Dendritic cell treated with granulocyte-macrophage colony-stimulating factor and Interleukin-4, amounts not matched to agents 40 ng/mL and 50 ng/mL, for 4 days (primary cell): Measurements from ENCODE around the gene COMT.

Experiments
- H3K27ac Mint-ChIP-seq: one replicate; pipeline ENCODE4 v1.8.0; 2022; ENCODE audit warnings: mild to moderate bottlenecking, mixed read lengths
- H3K27me3 Mint-ChIP-seq: one replicate; pipeline ENCODE4 v1.8.0; 2022; ENCODE audit warnings: mild to moderate bottlenecking, mixed read lengths
- H3K36me3 Mint-ChIP-seq: one replicate; pipeline ENCODE4 v1.8.0; 2022; ENCODE audit warnings: low read depth, mixed read lengths
- H3K4me1 Mint-ChIP-seq: one replicate; pipeline ENCODE4 v1.8.0; 2022; ENCODE audit warnings: low read depth, mixed read lengths
- H3K4me3 Mint-ChIP-seq: one replicate; pipeline ENCODE4 v1.8.0; 2022; ENCODE audit warnings: mild to moderate bottlenecking, moderate library complexity, mixed read lengths
- H3K9me3 Mint-ChIP-seq: one replicate; pipeline ENCODE4 v1.8.0; 2022; ENCODE audit warnings: mixed read lengths
- intact Hi-C: fragments of 100-400 bp; cut with micrococcal nuclease; formaldehyde crosslinking; loops from one replicate; pipeline ENCODE4 v1.15.0; 2022

The COMT gene

DNA sequence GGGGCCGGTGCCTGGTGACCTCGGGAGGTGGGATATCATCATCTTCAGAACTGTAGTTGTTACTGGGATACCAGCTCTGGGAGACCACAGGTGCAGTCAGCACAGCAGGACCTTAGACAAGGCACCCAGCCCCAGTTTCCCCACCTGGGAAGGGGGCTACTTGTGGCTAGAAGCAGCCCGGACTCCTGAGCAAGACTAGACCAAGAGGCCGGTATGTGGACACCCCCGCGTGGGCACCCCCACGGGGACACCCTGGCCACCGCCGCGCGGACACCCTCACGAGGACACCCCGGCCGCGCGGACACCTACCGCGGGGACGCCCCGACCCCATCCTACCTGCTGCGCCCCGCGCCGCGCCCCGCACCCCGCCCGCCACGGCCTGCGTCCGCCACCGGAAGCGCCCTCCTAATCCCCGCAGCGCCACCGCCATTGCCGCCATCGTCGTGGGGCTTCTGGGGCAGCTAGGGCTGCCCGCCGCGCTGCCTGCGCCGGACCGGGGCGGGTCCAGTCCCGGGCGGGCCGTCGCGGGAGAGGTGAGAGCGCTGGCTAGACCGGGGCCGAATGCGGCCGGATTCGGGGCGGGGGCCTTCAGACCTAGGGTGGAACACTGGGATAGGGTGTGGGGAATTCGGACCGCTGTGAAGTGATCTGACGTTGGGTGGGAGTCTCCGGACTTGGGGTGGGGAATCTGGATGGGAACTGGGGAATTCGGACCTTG lies at the start of gene COMT, which contains the start of gene TXNRD2:
Gene COMT (plus strand): TSS at position 408 of the 718 bp plus-strand sequence. CDS start 20,755 bp downstream, outside the sequence.
Gene TXNRD2 (minus strand): TSS at position 454 of the 718 bp plus-strand sequence. CDS start 15 bp downstream, at position 439.
- Mint-ChIP-seq H3K9me3 (peaks cover 5% of the 10 kb centered on the region), H3K27ac (peak within 1 kb of the TSS; percentile 99), H3K36me3 (peaks cover 27% of the 10 kb centered on the region), H3K4me3 (peak within 1 kb of the TSS; percentile 91), H3K4me1 (peaks cover 72% of the 10 kb centered on the region), H3K27me3 (no peaks in the 10 kb centered on the region)
- intact Hi-C loops, result no loop called here

DNA sequence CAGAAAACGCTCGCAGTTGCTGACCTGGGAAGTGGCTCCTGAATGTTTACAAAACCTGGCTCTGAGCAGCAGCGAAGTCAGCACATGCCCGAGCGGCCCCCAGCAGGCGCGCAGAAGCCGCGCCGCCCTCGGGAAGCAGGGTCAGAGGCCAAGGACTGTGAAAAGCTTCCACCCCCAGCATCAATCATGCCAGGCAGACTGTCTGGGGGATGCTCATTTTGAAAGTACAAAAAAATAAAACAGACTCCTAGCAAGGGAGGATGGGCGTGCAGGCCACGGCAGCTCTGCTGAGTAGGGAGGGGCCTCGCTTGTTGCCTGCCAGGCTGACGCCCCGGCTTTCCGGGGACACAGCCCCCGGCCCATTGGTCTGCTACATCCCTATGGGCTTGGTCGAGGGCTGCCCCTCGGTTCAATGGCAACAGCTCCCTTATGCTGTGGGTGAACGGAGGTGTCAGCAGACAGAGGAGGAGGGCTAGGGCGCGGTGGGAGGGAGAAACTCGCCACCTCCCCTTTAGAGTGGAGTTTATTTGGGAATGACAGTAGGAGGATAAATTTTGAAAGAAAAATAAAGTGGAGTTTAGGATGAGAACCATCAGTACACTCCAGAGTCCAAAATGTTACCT lies 49.2 kb upstream of the COMT start:
- no peaks in the 10 kb centered on the region for H3K9me3 Mint-ChIP-seq
- peaks cover 87% of the 10 kb centered on the region for H3K36me3 Mint-ChIP-seq
- peaks cover 31% of the 10 kb centered on the region for H3K4me1 Mint-ChIP-seq
- no peak overlapping the region for H3K27ac Mint-ChIP-seq
- H3K4me3 Mint-ChIP-seq, result no peak overlapping the region
- intact Hi-C loops, result no loop called here
- H3K27me3 Mint-ChIP-seq, result peaks cover 9% of the 10 kb centered on the region

DNA sequence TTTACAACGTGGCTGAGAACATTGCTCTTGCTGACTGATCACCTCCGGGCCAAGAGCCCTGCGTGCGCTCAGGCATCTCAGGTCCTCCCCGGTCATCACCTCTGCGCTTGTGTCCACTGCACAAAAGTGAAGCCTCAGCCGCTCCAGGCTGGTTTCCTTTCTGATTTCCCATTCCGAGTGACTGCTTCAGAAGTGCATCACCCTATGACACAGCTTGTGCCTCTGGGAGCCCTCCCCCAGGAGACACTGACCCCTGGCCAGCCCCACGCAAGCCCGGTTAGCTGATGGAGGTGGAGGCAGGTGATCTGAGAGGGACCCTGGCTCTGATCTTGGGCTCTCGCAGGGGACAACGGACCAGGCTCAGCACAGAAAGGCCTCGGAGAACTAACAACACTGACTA lies 48.6 kb upstream of the COMT start:
- H3K36me3 Mint-ChIP-seq, result peaks cover 92% of the 10 kb centered on the region
- intact Hi-C loops, result no loop called here
- H3K4me1 Mint-ChIP-seq, result peaks cover 25% of the 10 kb centered on the region
- no peak overlapping the region for H3K27ac Mint-ChIP-seq
- no peaks in the 10 kb centered on the region for H3K9me3 Mint-ChIP-seq
- peaks cover 9% of the 10 kb centered on the region for H3K27me3 Mint-ChIP-seq
- H3K4me3 Mint-ChIP-seq, result no peak overlapping the region

DNA sequence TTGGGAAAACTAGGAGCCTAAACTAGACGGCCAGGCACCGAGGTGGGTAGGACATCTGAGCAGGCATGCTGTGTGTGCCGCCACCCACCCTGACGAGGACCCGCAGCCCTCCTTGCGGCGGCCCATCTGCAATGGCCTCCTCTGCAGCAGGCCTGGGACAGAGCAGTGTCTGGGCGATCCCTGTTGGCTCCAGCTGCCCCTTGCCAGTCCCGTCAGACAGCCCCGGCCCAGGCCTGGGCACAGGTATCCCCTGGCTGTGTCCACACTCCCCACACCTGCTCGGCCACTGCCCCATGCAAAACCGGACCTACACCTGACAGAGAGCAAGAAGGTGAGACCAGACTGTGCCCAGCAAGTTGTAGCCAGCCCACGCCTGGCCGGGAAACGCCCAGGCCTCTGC lies 48.2 kb upstream of the COMT start:
- peaks cover 9% of the 10 kb centered on the region for H3K27me3 Mint-ChIP-seq
- H3K4me3 Mint-ChIP-seq, result no peak overlapping the region
- peaks cover 21% of the 10 kb centered on the region for H3K4me1 Mint-ChIP-seq
- no peaks in the 10 kb centered on the region for H3K9me3 Mint-ChIP-seq
- H3K36me3 Mint-ChIP-seq, result peaks cover 93% of the 10 kb centered on the region
- intact Hi-C loops, result no loop called here
- no peak overlapping the region for H3K27ac Mint-ChIP-seq

DNA sequence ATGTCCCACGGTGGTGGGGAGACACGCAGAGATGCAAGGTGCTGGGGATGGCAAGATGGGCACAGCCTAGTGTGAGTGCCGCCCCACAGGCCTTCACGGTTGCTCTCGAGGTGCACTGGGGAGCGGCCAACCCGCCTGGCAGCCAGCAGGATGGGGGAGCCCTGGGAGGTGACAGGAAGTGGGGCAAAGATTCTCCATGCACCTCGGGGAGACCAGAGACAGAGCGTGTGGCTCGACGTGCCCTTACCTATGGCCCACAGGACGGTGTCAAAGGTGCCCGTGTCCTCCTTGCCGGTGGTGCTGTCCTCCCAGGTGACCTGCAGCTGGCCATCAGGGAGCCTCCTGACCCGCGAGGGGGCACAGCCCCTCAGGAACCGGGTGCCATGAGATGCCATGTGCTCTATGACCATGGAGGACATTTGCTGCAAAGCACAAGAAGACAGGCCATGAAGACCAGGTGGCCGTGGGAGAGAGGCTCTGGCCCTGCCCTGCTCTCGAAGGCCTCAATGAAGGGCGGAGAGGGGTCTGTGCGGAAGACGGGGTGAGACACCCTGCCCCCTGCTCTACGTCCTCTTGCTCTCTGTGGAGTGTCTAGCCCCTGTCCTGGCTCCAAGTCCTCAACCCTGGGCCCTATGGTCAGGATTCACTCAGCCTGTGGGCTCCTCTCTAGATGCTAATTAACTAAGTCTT lies 46.3 kb upstream of the COMT start:
- no peak overlapping the region for H3K4me3 Mint-ChIP-seq
- intact Hi-C loops, result no loop called here
- H3K27ac Mint-ChIP-seq, result no peak overlapping the region
- no peaks in the 10 kb centered on the region for H3K9me3 Mint-ChIP-seq
- H3K36me3 Mint-ChIP-seq, result peaks cover 90% of the 10 kb centered on the region
- H3K27me3 Mint-ChIP-seq, result peaks cover 9% of the 10 kb centered on the region
- peaks cover 19% of the 10 kb centered on the region for H3K4me1 Mint-ChIP-seq

DNA sequence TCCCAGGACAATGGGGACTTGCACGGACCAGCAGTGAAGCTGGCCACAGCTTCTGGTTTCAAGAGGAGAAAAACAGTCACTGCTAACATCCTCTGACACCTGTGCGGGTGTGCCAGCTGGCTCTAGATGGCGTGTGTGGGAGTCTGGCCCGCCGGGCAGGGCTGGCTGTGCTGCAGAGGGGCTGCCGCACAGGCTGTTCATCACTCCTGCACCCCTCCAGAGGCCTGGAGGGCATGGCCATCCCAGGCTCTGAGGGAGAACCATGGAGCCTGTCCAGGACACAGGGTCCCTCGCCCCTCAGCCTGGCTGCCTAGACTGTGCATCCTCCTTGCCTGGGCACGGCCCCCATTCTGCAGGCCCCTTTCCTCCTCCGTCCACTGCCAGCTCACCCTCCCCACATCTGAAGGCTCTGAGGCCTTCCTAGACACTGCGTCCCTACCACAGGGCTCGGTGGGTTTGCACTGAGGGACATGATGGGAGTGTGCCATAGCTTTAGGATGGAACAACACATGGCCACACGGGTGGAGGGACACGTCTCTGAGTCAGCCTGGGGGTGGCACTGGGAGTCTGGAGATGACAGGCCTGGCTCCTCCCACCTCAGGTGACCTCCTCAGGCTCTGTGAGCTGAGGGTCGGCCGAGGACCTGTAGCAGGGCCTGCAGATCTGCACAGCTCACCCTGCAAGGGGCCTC lies 44.8 kb upstream of the COMT start:
- no peaks in the 10 kb centered on the region for H3K9me3 Mint-ChIP-seq
- intact Hi-C loops, result no loop called here
- H3K27me3 Mint-ChIP-seq, result peaks cover 7% of the 10 kb centered on the region
- no peak overlapping the region for H3K27ac Mint-ChIP-seq
- H3K4me1 Mint-ChIP-seq, result peaks cover 9% of the 10 kb centered on the region
- no peak overlapping the region for H3K4me3 Mint-ChIP-seq
- H3K36me3 Mint-ChIP-seq, result peaks cover 86% of the 10 kb centered on the region

DNA sequence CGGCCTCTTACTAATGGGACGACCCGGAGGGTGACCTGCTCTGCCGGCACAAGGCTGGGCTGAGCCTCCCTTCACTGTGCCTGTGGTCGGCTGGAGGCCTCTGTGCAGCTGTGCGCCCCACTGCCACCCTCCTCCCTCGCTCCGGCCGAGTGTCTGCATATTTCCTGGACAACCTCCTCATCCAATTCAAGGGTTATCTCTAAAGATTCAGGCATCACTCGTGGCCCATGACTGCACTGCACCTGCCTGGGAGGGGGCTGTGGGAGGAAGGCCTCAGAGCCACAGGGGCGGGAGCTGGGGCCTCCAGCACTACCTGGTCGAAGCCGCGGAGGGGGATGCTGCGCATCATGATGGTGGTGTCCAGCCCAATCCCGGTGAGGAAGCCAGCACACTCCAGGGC lies 43.8 kb upstream of the COMT start:
- Mint-ChIP-seq H3K27ac (no peak overlapping the region), H3K27me3 (no peaks in the 10 kb centered on the region), H3K9me3 (no peaks in the 10 kb centered on the region), H3K4me3 (no peak overlapping the region), H3K4me1 (peaks cover under 1% of the 10 kb centered on the region), H3K36me3 (peaks cover 86% of the 10 kb centered on the region)
- intact Hi-C loops, result no loop called here

DNA sequence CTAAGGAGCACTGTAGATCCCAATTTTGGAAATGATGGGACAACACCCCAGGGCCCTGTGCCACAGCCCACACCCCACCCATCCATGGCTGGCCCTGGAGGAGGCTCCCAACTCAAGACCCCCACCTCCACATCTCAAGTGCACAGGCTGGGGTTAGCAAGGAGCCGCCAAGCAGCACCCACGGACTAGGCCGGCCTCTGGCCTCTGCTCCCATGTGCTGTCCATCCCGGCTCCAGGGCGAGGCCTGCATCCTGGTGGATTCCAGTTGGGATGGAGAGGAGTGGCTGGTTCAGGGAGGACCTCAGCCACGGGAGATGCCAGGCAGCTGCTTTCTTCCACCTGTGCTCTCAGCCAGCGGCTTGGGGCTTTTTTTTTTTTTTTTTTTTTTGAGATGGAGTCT lies 43.4 kb upstream of the COMT start:
- intact Hi-C loops, result no loop called here
- peaks cover 86% of the 10 kb centered on the region for H3K36me3 Mint-ChIP-seq
- H3K27me3 Mint-ChIP-seq, result no peaks in the 10 kb centered on the region
- no peaks in the 10 kb centered on the region for H3K9me3 Mint-ChIP-seq
- no peak overlapping the region for H3K4me3 Mint-ChIP-seq
- no peak overlapping the region for H3K27ac Mint-ChIP-seq
- H3K4me1 Mint-ChIP-seq, result no peaks in the 10 kb centered on the region

DNA sequence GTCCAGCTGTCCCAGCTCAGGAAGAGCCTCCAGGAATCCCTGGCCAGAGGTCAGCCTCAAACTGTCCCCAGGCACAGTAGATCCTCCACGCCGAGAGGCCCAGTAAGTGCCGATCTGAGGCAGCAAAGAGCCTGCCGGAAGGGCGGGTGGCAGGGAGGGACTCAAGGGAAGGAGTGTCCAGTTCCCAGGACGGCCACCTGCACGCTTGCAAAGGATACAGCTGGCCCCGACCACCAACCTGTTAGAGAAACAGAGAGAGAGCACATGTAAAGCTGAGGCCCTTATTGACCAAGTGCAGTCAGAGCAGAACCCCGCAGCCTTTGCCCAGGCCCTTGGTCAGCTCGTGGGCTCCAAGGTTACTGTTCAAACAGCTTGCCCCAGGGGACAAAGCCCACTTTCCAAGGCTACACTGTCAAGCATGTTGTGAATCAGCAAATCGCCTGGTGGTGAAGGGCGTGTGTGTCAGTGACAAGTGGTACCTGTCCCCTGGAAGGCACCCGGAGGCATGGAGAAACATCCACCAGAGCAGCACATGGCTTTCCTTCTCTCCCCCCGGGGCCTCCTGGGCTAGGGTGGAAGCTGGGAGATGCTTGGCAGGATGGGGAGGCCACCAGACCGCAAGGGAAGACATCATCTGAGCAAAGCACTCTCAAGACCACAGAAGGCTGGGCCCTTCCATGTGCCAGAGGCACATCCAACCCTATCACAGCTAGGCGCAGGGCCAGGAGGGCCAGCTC lies 42.6 kb upstream of the COMT start:
- H3K27me3 Mint-ChIP-seq, result no peaks in the 10 kb centered on the region
- H3K4me3 Mint-ChIP-seq, result no peak overlapping the region
- no peaks in the 10 kb centered on the region for H3K9me3 Mint-ChIP-seq
- peaks cover 86% of the 10 kb centered on the region for H3K36me3 Mint-ChIP-seq
- no peak overlapping the region for H3K27ac Mint-ChIP-seq
- intact Hi-C loops, result no loop called here
- no peaks in the 10 kb centered on the region for H3K4me1 Mint-ChIP-seq

DNA sequence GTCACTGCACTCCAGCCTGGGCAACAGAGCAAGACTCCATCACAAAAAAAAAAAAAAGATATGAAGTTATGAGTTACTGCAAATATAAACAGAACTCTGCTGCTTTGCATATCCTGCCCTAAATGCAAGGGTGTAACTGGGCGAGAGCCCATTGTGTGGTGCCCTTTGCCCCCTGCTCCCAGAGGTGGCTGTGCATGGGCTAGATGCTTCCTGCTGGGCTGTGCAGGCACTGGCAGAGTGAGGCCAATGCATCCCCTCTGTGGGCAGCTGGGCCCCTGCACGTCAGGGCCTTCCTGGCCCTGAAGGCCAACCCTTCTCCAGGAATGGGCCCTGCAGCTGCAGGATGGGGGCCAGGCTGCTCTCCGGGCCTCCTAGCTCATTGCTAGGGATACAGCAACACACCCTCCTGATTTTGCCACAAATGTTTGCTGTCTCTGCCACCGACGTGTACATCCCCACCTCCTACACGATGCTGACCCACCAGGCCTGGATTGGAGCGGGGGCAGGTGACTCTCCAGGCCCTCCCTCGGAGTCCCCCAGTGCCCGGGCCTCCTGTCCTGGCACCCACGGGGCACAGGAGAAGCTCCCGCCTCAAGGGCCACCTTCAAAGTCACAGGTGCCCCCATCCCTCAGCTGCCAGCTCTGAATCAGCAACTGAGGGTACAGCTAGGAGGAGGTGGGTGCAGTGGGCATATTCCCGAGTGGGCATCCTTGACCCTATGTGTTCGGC lies 40.7 kb upstream of the COMT start:
- no peak overlapping the region for H3K27ac Mint-ChIP-seq
- no peaks in the 10 kb centered on the region for H3K4me1 Mint-ChIP-seq
- H3K4me3 Mint-ChIP-seq, result no peak overlapping the region
- intact Hi-C loops, result no loop called here
- H3K36me3 Mint-ChIP-seq, result peaks cover 83% of the 10 kb centered on the region
- no peaks in the 10 kb centered on the region for H3K27me3 Mint-ChIP-seq
- no peaks in the 10 kb centered on the region for H3K9me3 Mint-ChIP-seq

DNA sequence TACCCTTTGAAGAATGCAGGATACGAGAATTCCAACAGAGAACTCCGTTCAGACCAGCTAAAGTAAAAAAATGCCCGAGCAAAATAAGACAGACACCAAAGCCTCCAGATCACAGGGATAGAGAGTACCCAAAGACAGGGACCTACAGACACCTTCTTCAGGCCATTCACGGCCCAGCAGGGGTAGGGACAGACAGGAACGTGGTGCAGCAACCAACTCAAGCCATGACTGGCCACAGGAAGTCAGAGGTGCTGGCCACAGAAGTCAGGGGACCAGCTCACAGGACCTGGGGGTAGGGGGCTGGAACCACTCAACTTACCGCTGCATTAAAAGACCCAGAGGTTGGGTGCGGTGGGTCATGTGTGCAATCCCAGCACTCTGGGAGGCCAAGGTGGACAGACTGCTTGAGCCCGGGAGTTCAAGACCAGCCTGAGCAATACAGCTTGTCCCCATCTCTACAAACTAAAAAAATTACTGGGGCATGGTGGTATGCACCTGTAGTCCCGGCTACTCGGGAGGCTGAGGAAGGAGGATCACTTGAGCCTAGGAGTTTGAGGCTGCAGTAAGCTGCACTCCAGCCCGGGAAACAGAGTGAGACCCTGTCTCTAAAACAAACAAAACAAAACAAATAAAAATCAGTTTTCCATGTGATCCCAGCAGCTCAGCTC lies 39.9 kb upstream of the COMT start:
- Mint-ChIP-seq H3K4me3 (no peak overlapping the region), H3K9me3 (no peaks in the 10 kb centered on the region), H3K36me3 (peaks cover 83% of the 10 kb centered on the region), H3K4me1 (no peaks in the 10 kb centered on the region), H3K27ac (no peak overlapping the region), H3K27me3 (no peaks in the 10 kb centered on the region)
- intact Hi-C loops, result no loop called here

DNA sequence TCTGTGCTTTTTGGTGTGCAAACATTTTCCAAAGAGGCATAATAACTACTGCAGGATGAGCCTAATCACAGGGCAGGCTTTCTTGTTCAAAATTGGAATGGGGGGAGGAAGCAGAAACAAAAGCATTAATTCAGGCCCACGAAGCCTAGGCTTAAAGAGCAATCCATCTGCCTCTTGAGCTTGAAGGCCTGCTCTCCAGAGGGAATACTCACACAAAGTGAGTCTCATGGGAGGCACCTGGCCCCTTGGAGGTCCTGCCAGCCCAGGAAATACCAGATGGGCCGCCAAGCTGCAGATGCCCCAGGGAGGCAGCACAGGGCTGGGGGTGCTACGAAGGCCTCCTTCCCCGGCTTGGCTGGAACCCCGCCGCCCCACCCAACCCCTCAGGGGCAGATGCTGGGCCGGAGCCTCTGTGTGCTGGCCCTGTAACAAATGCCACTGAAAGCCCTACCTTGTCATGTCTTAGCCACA lies 39.3 kb upstream of the COMT start:
- intact Hi-C loops, result no loop called here
- Mint-ChIP-seq H3K27me3 (no peaks in the 10 kb centered on the region), H3K27ac (no peak overlapping the region), H3K36me3 (peaks cover 83% of the 10 kb centered on the region), H3K4me1 (no peaks in the 10 kb centered on the region), H3K4me3 (no peak overlapping the region), H3K9me3 (no peaks in the 10 kb centered on the region)
